ENCODE data around the gene MYBPC1.
"Not testable (repeated sequence)": the region's sequence is repeated elsewhere in the genome, so short reads cannot be mapped to it uniquely, and the experiment has no call there.

MYBPC1 gene

GRCh38 chr12:101697197-101697929 is 102.6 kb downstream of the MYBPC1 start, which contains the start of gene CHPT1:
TSS of gene CHPT1 (plus strand) at chr12:101697640. CDS start at chr12:101697862, 222 bp downstream.
- DNase-seq: peak; percentile 46 to 55

- peak in 1 of 2 experiments; percentile 20 for DNase-seq
Measured at GRCh38 chr12:101697930-101698799, 103.4 kb downstream of the MYBPC1 start.

- no peak for DNase-seq
Measured at GRCh38 chr12:101698800-101699347, 104.1 kb downstream of the MYBPC1 start.

DNA sequence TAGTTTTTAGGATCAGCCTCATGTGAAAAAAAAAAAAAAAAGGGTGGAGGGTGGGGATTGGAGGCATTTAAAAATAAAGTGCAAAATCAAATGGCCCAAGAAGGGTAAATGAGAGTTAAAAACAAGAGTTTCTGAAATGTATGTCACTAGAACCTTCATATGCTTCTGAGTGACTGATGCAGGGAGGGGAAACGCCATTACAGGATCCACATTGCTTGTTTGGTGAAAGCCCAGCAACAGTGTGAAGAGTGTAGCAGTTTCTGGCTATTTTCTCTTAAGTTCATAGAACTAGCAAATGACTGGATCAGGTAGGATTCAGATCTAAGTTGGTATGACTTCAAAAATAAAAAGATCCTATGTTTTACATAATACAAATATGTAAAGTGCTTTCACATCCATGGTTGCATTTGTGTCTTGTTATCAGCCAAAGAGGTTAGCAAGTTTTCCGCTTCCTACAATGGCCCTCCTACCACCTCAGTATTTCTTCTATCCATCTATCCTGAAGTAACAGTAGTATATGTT is 105.6 kb downstream of the MYBPC1 start:
- DNase-seq: no peak

GRCh38 chr12:101703487-101703886 is 108.7 kb downstream of the MYBPC1 start:
- DNase-seq: no peak

- no peak for DNase-seq
Measured at GRCh38 chr12:101706403-101706802, 111.6 kb downstream of the MYBPC1 start.

DNA sequence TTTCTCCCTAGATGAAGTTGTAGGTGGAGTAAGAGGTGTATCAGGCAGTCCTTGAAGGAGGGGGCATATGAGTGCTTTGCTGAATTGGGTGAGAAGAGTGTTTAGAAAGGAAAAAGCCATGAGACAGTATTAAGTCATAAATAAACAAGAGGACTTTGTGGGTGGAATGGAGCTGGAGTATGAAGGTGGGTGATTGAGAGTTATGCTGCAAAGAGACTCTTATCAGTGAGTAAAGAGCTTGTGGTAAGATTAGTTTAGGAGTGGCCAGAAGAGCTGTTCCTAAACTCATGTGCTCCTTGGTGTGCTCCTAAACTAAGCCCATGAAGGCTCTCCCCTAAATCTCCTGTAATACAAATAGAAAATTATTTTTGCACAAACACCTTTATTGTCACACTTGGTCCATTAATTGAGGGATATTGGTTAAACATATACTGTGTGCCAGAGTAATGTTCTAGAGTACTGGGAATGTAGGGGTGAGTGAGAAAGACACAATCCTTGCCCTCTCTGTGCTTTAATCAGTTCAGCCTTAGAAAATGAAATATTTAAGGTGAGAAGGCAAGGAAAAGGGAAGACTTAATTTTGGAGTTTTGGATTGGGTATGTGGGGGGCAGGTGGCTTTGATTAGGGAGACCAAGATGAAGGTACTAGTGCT is 112.5 kb downstream of the MYBPC1 start:
- no peak for DNase-seq

DNA sequence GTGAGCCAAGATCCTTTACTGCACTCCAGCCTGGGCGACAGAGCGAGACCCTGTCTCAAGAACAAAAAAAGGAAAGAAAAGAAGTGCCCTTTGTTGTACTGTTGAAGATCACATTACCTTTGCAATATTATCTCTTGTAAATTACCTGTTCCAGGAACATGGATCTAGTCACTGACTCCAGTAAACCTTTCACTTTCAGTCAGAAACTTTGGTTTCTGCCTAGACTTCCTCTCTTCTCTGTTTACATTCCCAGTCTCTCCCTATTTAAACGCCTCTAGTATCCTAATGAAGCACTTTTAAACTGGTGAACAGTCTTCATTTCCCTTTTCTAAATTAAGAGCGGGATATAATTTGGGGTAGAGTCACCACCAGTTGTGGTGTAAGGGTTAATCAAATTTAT is 115.5 kb downstream of the MYBPC1 start:
- DNase-seq: no peak

DNA sequence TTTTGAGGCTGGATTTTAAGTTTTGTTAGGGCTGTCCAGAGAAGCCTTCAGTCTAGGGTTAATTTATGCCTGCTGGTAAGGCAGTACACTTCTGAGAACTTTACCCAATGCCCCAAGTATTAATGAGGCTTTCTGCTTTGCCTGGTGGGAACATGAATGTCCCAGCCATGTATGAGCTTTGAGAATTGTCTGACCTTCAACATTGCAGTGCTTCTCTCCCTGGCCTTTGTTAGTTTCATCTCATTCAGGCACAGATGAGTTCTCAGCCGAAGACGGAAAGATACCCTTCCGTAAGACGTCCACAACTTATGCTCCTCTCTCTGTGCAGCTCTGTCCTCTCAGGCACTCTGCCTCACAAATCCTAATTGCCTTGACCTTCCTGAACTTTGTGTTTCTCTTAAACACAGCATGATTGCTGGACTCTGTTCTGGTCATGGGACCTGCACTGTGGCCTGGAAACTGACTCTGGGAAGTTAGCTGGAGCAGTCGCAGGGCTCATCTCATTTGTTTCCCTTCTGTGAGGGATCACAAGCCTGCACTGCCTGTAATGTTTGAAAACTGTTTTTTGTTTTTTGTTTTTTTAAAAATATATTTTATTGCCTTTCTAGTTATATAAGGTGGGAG is 118.4 kb downstream of the MYBPC1 start:
- DNase-seq: no peak

GRCh38 chr12:101713930-101714329 is 119.2 kb downstream of the MYBPC1 start:
- no peak for DNase-seq

DNA sequence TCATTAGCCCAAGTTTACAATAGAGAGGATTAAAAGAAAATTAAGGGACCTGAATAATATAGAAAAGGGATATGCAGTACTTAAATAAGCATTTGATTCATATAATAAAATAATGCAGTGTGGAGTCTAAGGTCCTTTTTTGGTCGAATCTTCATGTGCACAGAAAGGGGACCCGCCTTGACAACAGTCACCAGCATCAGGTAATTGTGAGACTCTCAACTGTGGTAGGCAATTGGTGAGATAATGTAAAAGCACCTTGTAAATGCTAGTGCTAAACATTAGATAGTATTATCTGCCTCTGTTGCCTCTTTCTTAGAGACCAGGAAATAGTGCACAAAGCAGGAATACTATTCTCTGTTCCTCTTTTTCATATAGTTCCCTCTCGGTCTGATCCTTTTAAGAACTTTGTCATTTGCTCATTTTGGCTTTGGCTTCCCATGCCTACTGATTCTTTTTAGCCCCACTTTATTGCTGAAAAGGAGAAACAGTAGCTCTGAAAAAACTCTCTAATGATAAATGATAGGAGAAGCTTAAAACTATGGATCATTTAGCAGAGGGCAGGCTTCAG is 120.2 kb downstream of the MYBPC1 start:
- DNase-seq: no peak

- no peak for DNase-seq
Measured at GRCh38 chr12:101719566-101719965, 124.8 kb downstream of the MYBPC1 start.

- no peak for DNase-seq
Measured at GRCh38 chr12:101720118-101720517, 125.3 kb downstream of the MYBPC1 start.

- no peak for DNase-seq
Measured at GRCh38 chr12:101722392-101722791, 127.6 kb downstream of the MYBPC1 start.

DNA sequence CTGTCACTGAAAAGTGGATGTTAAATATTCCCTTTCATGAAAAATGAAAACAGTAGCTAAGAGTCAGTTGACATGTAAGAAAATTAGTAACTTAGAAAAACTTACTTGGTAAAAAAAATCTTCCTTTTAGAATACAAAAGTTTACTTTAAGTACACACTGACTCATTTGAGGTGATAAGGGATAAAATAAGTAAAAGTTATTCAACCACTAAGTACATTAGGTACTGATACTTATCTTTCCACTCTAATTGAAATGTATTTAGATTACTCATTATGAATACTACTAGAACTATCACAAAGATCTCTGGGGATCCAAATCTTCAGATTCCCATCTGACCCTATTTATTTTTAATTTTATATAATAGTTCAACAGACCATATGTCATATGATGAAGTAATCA is 132.3 kb downstream of the MYBPC1 start:
- DNase-seq: no peak

DNA sequence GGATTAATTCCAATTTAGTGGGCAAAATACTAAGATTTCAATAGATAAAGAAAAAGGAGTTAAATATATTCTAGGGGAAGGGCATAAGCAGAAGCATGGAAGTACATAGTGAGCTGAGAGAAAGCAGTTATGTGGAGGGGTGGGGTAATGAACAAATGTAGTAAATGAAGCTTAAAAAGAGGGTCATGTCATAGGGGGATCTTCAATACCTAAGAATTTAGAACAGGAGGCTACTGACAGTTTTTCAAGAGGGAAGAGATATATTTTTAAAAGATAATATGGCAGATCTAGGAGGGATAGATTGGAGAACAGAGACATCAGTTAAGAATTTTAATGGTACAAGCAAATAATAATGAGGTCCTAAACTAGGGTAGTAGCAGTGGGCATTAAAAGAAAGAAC is 135.1 kb downstream of the MYBPC1 start:
- DNase-seq: no peak

GRCh38 chr12:101732318-101732717 is 137.5 kb downstream of the MYBPC1 start:
- DNase-seq: no peak

GRCh38 chr12:101733166-101733565 is 138.4 kb downstream of the MYBPC1 start:
- no peak for DNase-seq

GRCh38 chr12:101734482-101734881 is 139.7 kb downstream of the MYBPC1 start:
- not testable (repeated sequence) for DNase-seq

Data from NCI-H1930 (cell line).